ENCODE results near the gene DPF3. TPM values are rescaled to one million over a fixed set of nuclear protein-coding genes. Genes with fewer than 3 reads are reported as not detected.

DPF3 gene
- total RNA-seq, 1 donor from 2014 or later, result 0.90 TPM

- intact Hi-C loops (cut with DNase I), result no loop called here
- H3K9me3 ChIP-seq, result no peaks in the 10 kb centered on the region
- ATAC-seq (no peak), DNase-seq (no peak)
- H3K36me3 ChIP-seq, result no peaks in the 10 kb centered on the region
- H3K27me3 ChIP-seq, result no peaks in the 10 kb centered on the region
- no peak overlapping the region for H3K27ac ChIP-seq
- H3K4me1 ChIP-seq, result no peaks in the 10 kb centered on the region
- H3K4me3 ChIP-seq, result no peak overlapping the region
- no peak for TF ChIP-seq CTCF (IDR thresholded peaks at IDR 0.05)
Observed at GRCh38 chr14:72883961-72884360, 9.9 kb downstream of the DPF3 start.

- DNase-seq (no peak), ATAC-seq (no peak)
- Histone ChIP-seq H3K27ac (no peak overlapping the region), H3K36me3 (no peaks in the 10 kb centered on the region), H3K4me1 (no peaks in the 10 kb centered on the region), H3K4me3 (no peak overlapping the region), H3K9me3 (no peaks in the 10 kb centered on the region), H3K27me3 (no peaks in the 10 kb centered on the region)
- intact Hi-C loops (cut with DNase I), result no loop called here
- TF ChIP-seq CTCF (IDR thresholded peaks at IDR 0.05), result no peak
Observed at GRCh38 chr14:72883109-72883508, 10.8 kb downstream of the DPF3 start.

GRCh38 chr14:72882463-72882862, 11.4 kb downstream of the DPF3 start:
- TF ChIP-seq CTCF (IDR thresholded peaks at IDR 0.05), result no peak
- no peaks in the 10 kb centered on the region for H3K4me1 ChIP-seq
- DNase-seq, result no peak
- no peaks in the 10 kb centered on the region for H3K36me3 ChIP-seq
- intact Hi-C loops (cut with DNase I), result no loop called here
- no peak for ATAC-seq
- H3K27me3 ChIP-seq, result no peaks in the 10 kb centered on the region
- H3K9me3 ChIP-seq, result no peaks in the 10 kb centered on the region
- no peak overlapping the region for H3K4me3 ChIP-seq
- H3K27ac ChIP-seq, result no peak overlapping the region

- Histone ChIP-seq H3K27ac (no peak overlapping the region), H3K27me3 (no peaks in the 10 kb centered on the region), H3K9me3 (no peaks in the 10 kb centered on the region), H3K36me3 (no peaks in the 10 kb centered on the region), H3K4me3 (no peak overlapping the region), H3K4me1 (no peaks in the 10 kb centered on the region)
- intact Hi-C loops (cut with DNase I), result no loop called here
- ATAC-seq (no peak), DNase-seq (no peak)
- TF ChIP-seq CTCF (IDR thresholded peaks at IDR 0.05), result no peak
Observed at GRCh38 chr14:72882047-72882446, 11.9 kb downstream of the DPF3 start.

- Histone ChIP-seq H3K4me3 (no peak overlapping the region), H3K36me3 (no peaks in the 10 kb centered on the region), H3K27ac (no peak overlapping the region), H3K9me3 (no peaks in the 10 kb centered on the region), H3K4me1 (no peaks in the 10 kb centered on the region), H3K27me3 (no peaks in the 10 kb centered on the region)
- ATAC-seq, result no peak
- intact Hi-C loops (cut with DNase I), result no loop called here
- no peak for DNase-seq
- TF ChIP-seq CTCF (IDR thresholded peaks at IDR 0.05), result no peak
Observed at GRCh38 chr14:72881543-72881942, 12.4 kb downstream of the DPF3 start.

- H3K27me3 ChIP-seq, result no peaks in the 10 kb centered on the region
- no peak overlapping the region for H3K4me3 ChIP-seq
- no peaks in the 10 kb centered on the region for H3K36me3 ChIP-seq
- H3K4me1 ChIP-seq, result no peaks in the 10 kb centered on the region
- no peak for TF ChIP-seq CTCF (IDR thresholded peaks at IDR 0.05)
- DNase-seq (no peak), ATAC-seq (peak; percentile 48)
- intact Hi-C loops (cut with DNase I), result no loop called here
- no peaks in the 10 kb centered on the region for H3K9me3 ChIP-seq
- H3K27ac ChIP-seq, result no peak overlapping the region
Observed at GRCh38 chr14:72880820-72881219, 13.1 kb downstream of the DPF3 start.

Measured in upper lobe of right lung (tissue), 1 donor.